ENCODE results near the gene CHST10. TPM values are rescaled to one million over a fixed set of nuclear protein-coding genes. Genes with fewer than 3 reads are reported as not detected.

The CHST10 gene
- total and polyA plus RNA-seq, 4 donors, result 0.11 to 5.2 (median 0.99) TPM

DNA sequence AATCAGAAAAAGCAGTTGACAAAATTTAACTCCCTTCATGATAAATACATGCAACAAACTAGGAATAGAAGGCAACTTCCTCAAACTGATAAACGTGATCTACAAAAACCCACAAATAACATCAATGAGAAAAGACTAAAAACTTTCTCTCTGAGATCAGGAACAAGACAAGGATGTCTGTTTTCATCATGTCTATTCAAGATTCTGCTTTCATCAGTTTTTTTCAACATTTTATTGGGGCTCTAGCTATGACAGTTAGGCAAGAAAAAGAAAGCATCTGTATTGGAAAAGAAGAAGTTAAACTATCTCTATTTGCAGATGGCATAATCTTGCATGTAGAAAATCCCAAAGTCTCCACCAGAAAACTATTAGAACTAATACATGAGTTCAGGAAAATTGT is 12.3 kb upstream of the CHST10 start:
- TF ChIP-seq JUND (IDR thresholded peaks at IDR 0.05) (no peak), TAF1 (conservative IDR thresholded peaks at IDR 0.05) (no peak), FOXA2 (IDR thresholded peaks at IDR 0.05) (no peak)
- Histone ChIP-seq H3K27ac (ENCODE audit: low read depth in 1 of 2, low read length in 2 of 2) (no peak overlapping the region), H3K27me3 (ENCODE audit: control insufficient read depth in 4 of 4, insufficient read depth in 4 of 4, low read length in 3 of 4) (peaks cover 0 to 6% (median 0%) of the 10 kb centered on the region in 4 donors), H3K4me1 (ENCODE audit: control insufficient read depth in 4 of 4, insufficient read depth in 4 of 4, low read length in 3 of 4) (no peaks in the 10 kb centered on the region), H3K4me3 (ENCODE audit: low read depth in 1 of 3, low read length in 3 of 3) (no peak overlapping the region), H3K9me3 (ENCODE audit: control insufficient read depth in 4 of 4, low read length in 3 of 4) (peaks cover 0 to 3% (median 0%) of the 10 kb centered on the region in 4 donors), H3K36me3 (ENCODE audit: control insufficient read depth in 4 of 4, insufficient read depth in 3 of 4, low read depth in 1 of 4, low read length in 3 of 4) (no peaks in the 10 kb centered on the region), H3K9ac (ENCODE audit: low read depth in 1 of 2, low read length in 2 of 2) (no peak overlapping the region)
- WGBS, result 58% methylated on average over 1 of the region's 1 CpG
- no peak for DNase-seq (ENCODE audit: low spot score)

DNA sequence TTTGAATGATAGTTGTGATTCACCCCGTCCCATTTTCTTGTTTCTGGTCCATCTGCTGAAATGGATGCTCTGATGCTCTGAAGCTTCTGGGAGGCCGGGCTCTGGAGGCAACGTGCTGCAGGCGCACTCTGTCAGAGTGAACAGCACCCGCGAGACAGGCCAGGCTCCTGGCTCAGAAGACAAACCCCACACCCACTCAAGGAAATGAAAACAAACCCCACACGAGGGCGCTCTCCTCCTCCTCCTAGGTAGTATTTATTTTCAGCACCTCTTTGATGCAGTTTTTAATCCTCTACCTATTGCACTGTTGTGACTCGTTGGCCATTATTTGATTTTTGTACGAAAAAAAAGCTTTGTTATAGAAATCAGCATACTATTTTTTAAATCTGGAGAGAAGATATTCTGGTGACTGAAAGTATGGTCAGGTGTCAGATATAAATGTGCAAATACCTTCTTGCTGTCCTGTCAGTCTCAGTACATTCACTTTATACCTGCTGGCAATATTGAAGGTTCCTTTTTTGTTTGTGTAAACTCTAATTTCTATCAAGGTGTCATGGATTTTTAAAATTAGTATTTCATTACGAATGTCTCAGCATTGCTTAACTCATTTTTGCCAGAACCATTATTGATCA is 10.3 kb upstream of the CHST10 start:
- H3K27ac ChIP-seq (ENCODE audit: low read depth in 1 of 2, low read length in 2 of 2), result no peak overlapping the region
- no peak overlapping the region for H3K9ac ChIP-seq (ENCODE audit: low read depth in 1 of 2, low read length in 2 of 2)
- TF ChIP-seq, protein P1, sequence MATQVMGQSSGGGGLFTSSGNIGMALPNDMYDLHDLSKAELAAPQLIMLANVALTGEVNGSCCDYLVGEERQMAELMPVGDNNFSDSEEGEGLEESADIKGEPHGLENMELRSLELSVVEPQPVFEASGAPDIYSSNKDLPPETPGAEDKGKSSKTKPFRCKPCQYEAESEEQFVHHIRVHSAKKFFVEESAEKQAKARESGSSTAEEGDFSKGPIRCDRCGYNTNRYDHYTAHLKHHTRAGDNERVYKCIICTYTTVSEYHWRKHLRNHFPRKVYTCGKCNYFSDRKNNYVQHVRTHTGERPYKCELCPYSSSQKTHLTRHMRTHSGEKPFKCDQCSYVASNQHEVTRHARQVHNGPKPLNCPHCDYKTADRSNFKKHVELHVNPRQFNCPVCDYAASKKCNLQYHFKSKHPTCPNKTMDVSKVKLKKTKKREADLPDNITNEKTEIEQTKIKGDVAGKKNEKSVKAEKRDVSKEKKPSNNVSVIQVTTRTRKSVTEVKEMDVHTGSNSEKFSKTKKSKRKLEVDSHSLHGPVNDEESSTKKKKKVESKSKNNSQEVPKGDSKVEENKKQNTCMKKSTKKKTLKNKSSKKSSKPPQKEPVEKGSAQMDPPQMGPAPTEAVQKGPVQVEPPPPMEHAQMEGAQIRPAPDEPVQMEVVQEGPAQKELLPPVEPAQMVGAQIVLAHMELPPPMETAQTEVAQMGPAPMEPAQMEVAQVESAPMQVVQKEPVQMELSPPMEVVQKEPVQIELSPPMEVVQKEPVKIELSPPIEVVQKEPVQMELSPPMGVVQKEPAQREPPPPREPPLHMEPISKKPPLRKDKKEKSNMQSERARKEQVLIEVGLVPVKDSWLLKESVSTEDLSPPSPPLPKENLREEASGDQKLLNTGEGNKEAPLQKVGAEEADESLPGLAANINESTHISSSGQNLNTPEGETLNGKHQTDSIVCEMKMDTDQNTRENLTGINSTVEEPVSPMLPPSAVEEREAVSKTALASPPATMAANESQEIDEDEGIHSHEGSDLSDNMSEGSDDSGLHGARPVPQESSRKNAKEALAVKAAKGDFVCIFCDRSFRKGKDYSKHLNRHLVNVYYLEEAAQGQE (IDR thresholded peaks at IDR 0.05), result peak; percentile 17
- TF ChIP-seq JUND (IDR thresholded peaks at IDR 0.05) (no peak), RAD21 (IDR thresholded peaks at IDR 0.05) (peak; percentile 17 to 59)
- TF ChIP-seq, protein P2, sequence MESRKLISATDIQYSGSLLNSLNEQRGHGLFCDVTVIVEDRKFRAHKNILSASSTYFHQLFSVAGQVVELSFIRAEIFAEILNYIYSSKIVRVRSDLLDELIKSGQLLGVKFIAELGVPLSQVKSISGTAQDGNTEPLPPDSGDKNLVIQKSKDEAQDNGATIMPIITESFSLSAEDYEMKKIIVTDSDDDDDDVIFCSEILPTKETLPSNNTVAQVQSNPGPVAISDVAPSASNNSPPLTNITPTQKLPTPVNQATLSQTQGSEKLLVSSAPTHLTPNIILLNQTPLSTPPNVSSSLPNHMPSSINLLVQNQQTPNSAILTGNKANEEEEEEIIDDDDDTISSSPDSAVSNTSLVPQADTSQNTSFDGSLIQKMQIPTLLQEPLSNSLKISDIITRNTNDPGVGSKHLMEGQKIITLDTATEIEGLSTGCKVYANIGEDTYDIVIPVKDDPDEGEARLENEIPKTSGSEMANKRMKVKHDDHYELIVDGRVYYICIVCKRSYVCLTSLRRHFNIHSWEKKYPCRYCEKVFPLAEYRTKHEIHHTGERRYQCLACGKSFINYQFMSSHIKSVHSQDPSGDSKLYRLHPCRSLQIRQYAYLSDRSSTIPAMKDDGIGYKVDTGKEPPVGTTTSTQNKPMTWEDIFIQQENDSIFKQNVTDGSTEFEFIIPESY (IDR thresholded peaks at IDR 0.05), result no peak
- TF ChIP-seq, protein P3, sequence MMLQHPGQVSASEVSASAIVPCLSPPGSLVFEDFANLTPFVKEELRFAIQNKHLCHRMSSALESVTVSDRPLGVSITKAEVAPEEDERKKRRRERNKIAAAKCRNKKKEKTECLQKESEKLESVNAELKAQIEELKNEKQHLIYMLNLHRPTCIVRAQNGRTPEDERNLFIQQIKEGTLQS (IDR thresholded peaks at IDR 0.05), result no peak
- no peak overlapping the region for H3K4me3 ChIP-seq (ENCODE audit: low read depth in 1 of 3, low read length in 3 of 3)
- 40% methylated on average over 11 of the region's 11 CpGs for WGBS
- H3K36me3 ChIP-seq (ENCODE audit: control insufficient read depth in 4 of 4, insufficient read depth in 3 of 4, low read depth in 1 of 4, low read length in 3 of 4), result no peaks in the 10 kb centered on the region
- no peaks in the 10 kb centered on the region for H3K4me1 ChIP-seq (ENCODE audit: control insufficient read depth in 4 of 4, insufficient read depth in 4 of 4, low read length in 3 of 4)
- DNase-seq (ENCODE audit: low spot score), result peak; percentile 48
- H3K27me3 ChIP-seq (ENCODE audit: control insufficient read depth in 4 of 4, insufficient read depth in 4 of 4, low read length in 3 of 4), result peaks cover 0 to 6% (median 0%) of the 10 kb centered on the region in 4 donors
- peaks cover 0 to 3% (median 0%) of the 10 kb centered on the region in 4 donors for H3K9me3 ChIP-seq (ENCODE audit: control insufficient read depth in 4 of 4, low read length in 3 of 4)

DNA sequence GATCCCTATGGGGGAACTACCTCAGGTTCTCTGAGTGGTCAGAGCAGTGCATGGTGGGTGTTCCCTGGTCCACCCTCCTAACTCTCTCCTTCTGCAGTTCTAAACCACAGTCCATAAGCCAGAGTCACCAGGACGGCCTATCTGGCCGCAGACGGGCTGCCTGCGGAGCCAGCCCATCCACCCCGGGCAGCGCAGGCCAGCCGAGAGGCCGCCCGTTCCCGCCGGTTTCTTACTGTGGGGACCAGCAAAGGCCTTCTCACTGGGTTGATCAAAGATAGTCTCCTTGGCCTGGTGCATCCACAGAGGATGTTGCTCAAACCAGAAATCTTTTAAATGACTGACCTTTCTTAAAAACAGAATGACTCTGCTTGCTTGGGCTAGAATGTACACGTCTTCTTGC is 9.6 kb upstream of the CHST10 start:
- H3K4me3 ChIP-seq (ENCODE audit: low read depth in 1 of 3, low read length in 3 of 3), result no peak overlapping the region
- peaks cover 0 to 6% (median 0%) of the 10 kb centered on the region in 4 donors for H3K27me3 ChIP-seq (ENCODE audit: control insufficient read depth in 4 of 4, insufficient read depth in 4 of 4, low read length in 3 of 4)
- WGBS, result 92% methylated on average over 12 of the region's 12 CpGs
- TF ChIP-seq FOXA1 (IDR thresholded peaks at IDR 0.05) (no peak), RXRA (IDR thresholded peaks at IDR 0.05) (no peak), JUND (IDR thresholded peaks at IDR 0.05) (no peak), HNF4G (IDR thresholded peaks at IDR 0.05) (no peak), HNF4A (conservative IDR thresholded peaks at IDR 0.05) (no peak), NR2F2 (IDR thresholded peaks at IDR 0.05) (no peak)
- TF ChIP-seq, protein P3 (IDR thresholded peaks at IDR 0.05), result no peak
- no peak for DNase-seq (ENCODE audit: low spot score)
- no peak overlapping the region for H3K9ac ChIP-seq (ENCODE audit: low read depth in 1 of 2, low read length in 2 of 2)
- H3K4me1 ChIP-seq (ENCODE audit: control insufficient read depth in 4 of 4, insufficient read depth in 4 of 4, low read length in 3 of 4), result no peaks in the 10 kb centered on the region
- H3K36me3 ChIP-seq (ENCODE audit: control insufficient read depth in 4 of 4, insufficient read depth in 3 of 4, low read depth in 1 of 4, low read length in 3 of 4), result no peaks in the 10 kb centered on the region
- H3K9me3 ChIP-seq (ENCODE audit: control insufficient read depth in 4 of 4, low read length in 3 of 4), result peaks cover 0 to 3% (median 0%) of the 10 kb centered on the region in 4 donors
- no peak overlapping the region for H3K27ac ChIP-seq (ENCODE audit: low read depth in 1 of 2, low read length in 2 of 2)
